ENCODE results near the gene PHYKPL. TPM values are rescaled to one million over a fixed set of nuclear protein-coding genes. Genes with fewer than 3 reads are reported as not detected.

PHYKPL gene
- total and polyA plus RNA-seq, 2 donors (not counting 1 experiment from before 2014, with no cell fraction given), result 263 to 313 TPM

GRCh38 chr5:178196986-178197385 is 35.6 kb downstream of the PHYKPL start:
- Histone ChIP-seq H3K4me1 (ENCODE audit: control insufficient read depth in 2 of 2, insufficient read depth in 2 of 2, low read length in 2 of 2) (no peaks in the 10 kb centered on the region), H3K9ac (ENCODE audit: low read length) (no peak overlapping the region), H3K4me3 (ENCODE audit: control extremely low read depth in 1 of 5, extremely low read depth in 1 of 5, insufficient read depth in 1 of 5, low read depth in 2 of 5, low read length in 4 of 5) (no peak overlapping the region), H3K27me3 (replicated peaks in 1 of 4; ENCODE audit: control extremely low read depth in 1 of 4, control insufficient read depth in 3 of 4, insufficient read depth in 4 of 4, low read length in 3 of 4) (peaks cover 0 to 18% (median 5%) of the 10 kb centered on the region in 4 experiments), H2AFZ (ENCODE audit: insufficient read depth, low read depth, low read length, poor library complexity, severe bottlenecking) (no peak overlapping the region), H3K4me2 (replicated peaks; ENCODE audit: low read depth, low read length, poor library complexity, severe bottlenecking) (no peak overlapping the region), H3K79me2 (ENCODE audit: control insufficient read depth, insufficient read depth, low read length) (no peaks in the 10 kb centered on the region), H3K9me3 (ENCODE audit: control extremely low read depth in 1 of 3, control insufficient read depth in 2 of 3, insufficient read depth in 1 of 3, low read length in 2 of 3) (no peaks in the 10 kb centered on the region), H4K20me1 (ENCODE audit: control insufficient read depth, insufficient read depth, low read length, poor library complexity, severe bottlenecking) (no peaks in the 10 kb centered on the region), H3K27ac (ENCODE audit: low read length in 2 of 2) (no peak overlapping the region), H3K36me3 (replicated peaks in 1 of 2; ENCODE audit: control extremely low read depth in 1 of 2, control insufficient read depth in 1 of 2, extremely low read depth in 1 of 2, insufficient read depth in 2 of 2, low read length in 1 of 2) (no peaks in the 10 kb centered on the region)
- H3K27me3 Mint-ChIP-seq, result peaks cover 18% of the 10 kb centered on the region
- H3K4me3 Mint-ChIP-seq, result no peak overlapping the region
- WGBS (ENCODE audit: insufficient coverage), result 89% methylated on average over 6 of the region's 8 CpGs
- DNase-seq, result no peak
- POLR2A ChIA-PET, result interaction anchor here (0.6 kb wide), 1 partner anchor 20 kb away, joined by 6 read pairs; no protein-coding TSS in a partner anchor
- H3K27ac Mint-ChIP-seq, result no peak overlapping the region
- no peak for TF ChIP-seq CTCF (IDR thresholded peaks at IDR 0.05)
- no peak for TF ChIP-seq EZH2 (IDR thresholded peaks at IDR 0.05; ENCODE audit: borderline replicate concordance, insufficient read depth, low read depth, low read length, poor library complexity, severe bottlenecking)
- CTCF ChIA-PET, result no interaction called here
- H3K9me3 Mint-ChIP-seq (ENCODE audit: insufficient read depth), result no peaks in the 10 kb centered on the region
- no peak for ATAC-seq (ENCODE audit: low read depth)
- intact Hi-C loops (cut with micrococcal nuclease), result no loop called here
- H3K4me1 Mint-ChIP-seq, result no peaks in the 10 kb centered on the region

- TF ChIP-seq EZH2 (IDR thresholded peaks at IDR 0.05; ENCODE audit: borderline replicate concordance, insufficient read depth, low read depth, low read length, poor library complexity, severe bottlenecking) (no peak), CTCF (IDR thresholded peaks at IDR 0.05) (no peak)
- Histone ChIP-seq H3K36me3 (replicated peaks in 1 of 2; ENCODE audit: control extremely low read depth in 1 of 2, control insufficient read depth in 1 of 2, extremely low read depth in 1 of 2, insufficient read depth in 2 of 2, low read length in 1 of 2) (no peaks in the 10 kb centered on the region), H3K4me2 (replicated peaks; ENCODE audit: low read depth, low read length, poor library complexity, severe bottlenecking) (no peak overlapping the region), H3K4me1 (ENCODE audit: control insufficient read depth in 2 of 2, insufficient read depth in 2 of 2, low read length in 2 of 2) (no peaks in the 10 kb centered on the region), H3K9ac (ENCODE audit: low read length) (no peak overlapping the region), H3K27me3 (replicated peaks in 1 of 4; ENCODE audit: control extremely low read depth in 1 of 4, control insufficient read depth in 3 of 4, insufficient read depth in 4 of 4, low read length in 3 of 4) (peaks cover 0 to 18% (median 5%) of the 10 kb centered on the region in 4 experiments), H2AFZ (ENCODE audit: insufficient read depth, low read depth, low read length, poor library complexity, severe bottlenecking) (no peak overlapping the region), H3K27ac (ENCODE audit: low read length in 2 of 2) (no peak overlapping the region), H3K79me2 (ENCODE audit: control insufficient read depth, insufficient read depth, low read length) (no peaks in the 10 kb centered on the region), H4K20me1 (ENCODE audit: control insufficient read depth, insufficient read depth, low read length, poor library complexity, severe bottlenecking) (no peaks in the 10 kb centered on the region), H3K9me3 (ENCODE audit: control extremely low read depth in 1 of 3, control insufficient read depth in 2 of 3, insufficient read depth in 1 of 3, low read length in 2 of 3) (no peaks in the 10 kb centered on the region), H3K4me3 (ENCODE audit: control extremely low read depth in 1 of 5, extremely low read depth in 1 of 5, insufficient read depth in 1 of 5, low read depth in 2 of 5, low read length in 4 of 5) (no peak overlapping the region)
- ATAC-seq (ENCODE audit: low read depth) (no peak), DNase-seq (no peak)
- CTCF ChIA-PET, result no interaction called here
- H3K4me3 Mint-ChIP-seq, result no peak overlapping the region
- no peak overlapping the region for H3K27ac Mint-ChIP-seq
- H3K27me3 Mint-ChIP-seq, result peaks cover 21% of the 10 kb centered on the region
- intact Hi-C loops (cut with micrococcal nuclease), result no loop called here
- POLR2A ChIA-PET, result no interaction called here
- no peaks in the 10 kb centered on the region for H3K9me3 Mint-ChIP-seq (ENCODE audit: insufficient read depth)
- WGBS (ENCODE audit: insufficient coverage), result 100% methylated on average over 7 of the region's 7 CpGs
- no peaks in the 10 kb centered on the region for H3K4me1 Mint-ChIP-seq
Measured at GRCh38 chr5:178196281-178196812, 36.3 kb downstream of the PHYKPL start.

Measured in B cell (primary cell).